Psoas muscle (tissue), 8 donors: Measurements from ENCODE around the gene TAS2R1. TPM values are rescaled to one million over a fixed set of nuclear protein-coding genes. Genes with fewer than 3 reads are reported as not detected.

Experiments used
- ATAC-seq, 4 donors: fragments of 200-7000 bp; cut with Tn5 transposase; one replicate each; pipeline ENCODE4 v1.9.1; 2020; ENCODE audit warnings: moderate library complexity in 3 of 4, mild to moderate bottlenecking in 2 of 4
- DNase-seq, 2 donors: peaks; one replicate each; pipeline ENCODE4 v3.0.0-alpha.2; 2020
- H3K27ac ChIP-seq: fragments of 200-600 bp; one replicate; pipeline ENCODE4 v1.8.0; 2022
- H3K27me3 ChIP-seq, 3 donors: fragments of 200-600 bp in 1 of 3; one replicate each; pipeline versions ENCODE4 v1.6.1 to v1.8.0; 2013 to 2022; ENCODE audit warnings: low read length in 2 of 3, mild to moderate bottlenecking in 2 of 3, moderate library complexity in 1 of 3; ENCODE audit not compliant: insufficient read depth in 3 of 3
- H3K36me3 ChIP-seq, 2 donors: fragments of 200-600 bp in 1 of 2; one replicate each; pipeline versions ENCODE4 v1.6.1 to v1.8.0; 2013 to 2022; ENCODE audit warnings: low read depth in 1 of 2, mild to moderate bottlenecking in 1 of 2, moderate library complexity in 1 of 2; ENCODE audit not compliant: insufficient read depth in 1 of 2
- H3K4me1 ChIP-seq: fragments of 200-600 bp; one replicate; pipeline ENCODE4 v1.8.0; 2022
- H3K4me3 ChIP-seq: fragments of 200-600 bp; one replicate; pipeline ENCODE4 v1.8.0; 2022; ENCODE audit warnings: mild to moderate bottlenecking
- H3K9me3 ChIP-seq: fragments of 200-600 bp; one replicate; pipeline ENCODE4 v1.8.0; 2022
- WGBS, 3 donors: extraction: QIAGEN DNeasy Blood & Tissue Kit; methylation state at CpG; one replicate each; pipeline versions ENCODE4 v1.1.6 to v1.1.7; 2013; 5-methylcytosine and 5-hydroxymethylcytosine counted together
- intact Hi-C, 2 donors: fragments of 100-400 bp; cut with DNase I; formaldehyde crosslinking; loops; one replicate each; pipeline versions ENCODE4 v1.11.0 to v1.14.2; 2022
- polyA plus RNA-seq, 3 donors: library from polyadenylated mRNA; stranded (reverse); fragments of 200-250 nt; gene quantifications; one replicate each; pipeline ENCODE4 v1.2.3, GENCODE V29; 2013
- total RNA-seq, 4 donors: library from RNA; stranded (reverse); fragmentation: NEBNext Ultra II Directional in 2 of 4; extraction: Animal tissue kit (Norgen Biotek cat#: 25700) in 2 of 4; gene quantifications; one replicate each; pipeline versions ENCODE4 v1.2.1 to v1.2.4, GENCODE V29; 2021 to 2023
- TF ChIP-seq, protein P1 (sequence below): fragments of 200-600 bp; IDR thresholded peaks from one replicate; pipeline ENCODE4 v1.8.0; 2022; ENCODE audit warnings: antibody characterized with exemption
- donor health status: healthy with polysubstance abuse.
- donor health status: DM: no; HTN: no; CAD: no; lungs with moderate emphysema.
- donor health status: Bipolar disorder and iron deficiency.
- donor health status: healthy.
- donor health status: DM: yes; HTN: yes; CAD: no.
- donor health status: DM: no; HTN: no; CAD: no.
- donor health status: DM: no; HTN: no; CAD: no.
- donor health status: DM: yes; HTN: yes; CAD: no.

The TAS2R1 gene
- total and polyA plus RNA-seq, 7 donors: not detected

DNA sequence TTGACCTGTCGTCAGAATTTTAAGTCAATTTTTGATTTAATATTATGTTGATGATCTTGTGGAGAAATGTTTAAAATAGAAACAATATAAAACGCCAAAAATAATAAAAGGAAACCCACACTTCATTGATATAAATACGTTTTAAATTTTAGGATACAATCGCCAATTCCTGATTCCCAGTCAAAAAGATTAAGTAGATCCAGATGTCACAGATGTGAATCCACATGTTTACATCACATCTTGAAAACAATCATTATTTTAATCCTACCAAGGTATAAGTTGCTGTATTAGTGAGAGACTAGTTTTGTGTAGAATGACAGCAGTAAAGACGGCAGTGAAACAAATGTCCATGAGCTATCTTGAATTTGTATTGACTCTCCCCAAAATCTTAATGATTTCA lies 4.9 kb downstream of the TAS2R1 start:
- 82 to 87% (median 83%) methylated on average over 5 of the region's 5 CpGs for WGBS, 3 donors
- H3K36me3 ChIP-seq: no peaks in the 10 kb centered on the region
- TF ChIP-seq, protein P1, sequence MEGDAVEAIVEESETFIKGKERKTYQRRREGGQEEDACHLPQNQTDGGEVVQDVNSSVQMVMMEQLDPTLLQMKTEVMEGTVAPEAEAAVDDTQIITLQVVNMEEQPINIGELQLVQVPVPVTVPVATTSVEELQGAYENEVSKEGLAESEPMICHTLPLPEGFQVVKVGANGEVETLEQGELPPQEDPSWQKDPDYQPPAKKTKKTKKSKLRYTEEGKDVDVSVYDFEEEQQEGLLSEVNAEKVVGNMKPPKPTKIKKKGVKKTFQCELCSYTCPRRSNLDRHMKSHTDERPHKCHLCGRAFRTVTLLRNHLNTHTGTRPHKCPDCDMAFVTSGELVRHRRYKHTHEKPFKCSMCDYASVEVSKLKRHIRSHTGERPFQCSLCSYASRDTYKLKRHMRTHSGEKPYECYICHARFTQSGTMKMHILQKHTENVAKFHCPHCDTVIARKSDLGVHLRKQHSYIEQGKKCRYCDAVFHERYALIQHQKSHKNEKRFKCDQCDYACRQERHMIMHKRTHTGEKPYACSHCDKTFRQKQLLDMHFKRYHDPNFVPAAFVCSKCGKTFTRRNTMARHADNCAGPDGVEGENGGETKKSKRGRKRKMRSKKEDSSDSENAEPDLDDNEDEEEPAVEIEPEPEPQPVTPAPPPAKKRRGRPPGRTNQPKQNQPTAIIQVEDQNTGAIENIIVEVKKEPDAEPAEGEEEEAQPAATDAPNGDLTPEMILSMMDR: no peak
- no peak overlapping the region for H3K4me3 ChIP-seq
- no peaks in the 10 kb centered on the region for H3K4me1 ChIP-seq
- no peak for ATAC-seq
- intact Hi-C loops: no loop called here
- H3K9me3 ChIP-seq: no peaks in the 10 kb centered on the region
- DNase-seq: no peak
- no peaks in the 10 kb centered on the region for H3K27me3 ChIP-seq
- H3K27ac ChIP-seq: no peak overlapping the region

DNA sequence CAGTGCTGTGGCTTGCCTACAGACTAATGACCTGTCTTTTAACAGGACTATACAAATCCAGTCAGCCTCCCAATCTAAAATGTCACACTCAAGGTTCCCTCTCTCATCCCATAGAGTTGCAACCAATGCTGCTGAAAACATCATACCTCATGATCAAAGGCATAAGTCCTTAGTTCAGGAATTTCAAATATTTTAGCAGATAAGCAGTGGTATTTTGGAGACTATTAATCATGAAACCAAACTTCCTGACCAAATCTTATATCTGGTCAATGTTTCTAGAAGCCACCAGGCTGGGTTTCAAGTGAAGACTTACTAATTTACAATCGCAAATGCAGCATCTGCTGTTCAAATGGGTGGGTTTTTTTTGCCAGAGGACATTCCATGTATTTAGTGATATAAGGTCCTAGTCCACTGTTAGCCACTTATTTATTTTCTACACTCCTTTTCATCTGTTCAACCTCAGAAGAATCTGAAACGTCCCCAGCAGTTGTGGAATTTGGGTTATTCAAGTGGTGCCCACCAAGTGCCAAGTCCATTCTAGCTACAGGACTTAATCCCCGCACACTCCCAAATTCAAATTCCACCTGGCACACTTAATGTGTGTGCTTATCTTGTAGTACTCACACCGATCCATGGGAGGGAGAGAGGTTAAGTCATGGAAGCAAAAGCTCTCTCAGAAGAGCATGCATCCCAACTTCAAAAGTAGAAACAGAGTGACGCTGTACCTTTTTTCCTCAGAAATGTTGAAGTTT lies 5.8 kb downstream of the TAS2R1 start:
- intact Hi-C loops: no loop called here
- no peak for ATAC-seq
- no peaks in the 10 kb centered on the region for H3K9me3 ChIP-seq
- WGBS, 3 donors: 56 to 64% (median 60%) methylated on average over 5 of the region's 5 CpGs
- no peak overlapping the region for H3K27ac ChIP-seq
- TF ChIP-seq, protein P1: no peak
- no peak for DNase-seq
- H3K27me3 ChIP-seq: no peaks in the 10 kb centered on the region
- H3K4me1 ChIP-seq: no peaks in the 10 kb centered on the region
- H3K4me3 ChIP-seq: no peak overlapping the region
- H3K36me3 ChIP-seq: no peaks in the 10 kb centered on the region

DNA sequence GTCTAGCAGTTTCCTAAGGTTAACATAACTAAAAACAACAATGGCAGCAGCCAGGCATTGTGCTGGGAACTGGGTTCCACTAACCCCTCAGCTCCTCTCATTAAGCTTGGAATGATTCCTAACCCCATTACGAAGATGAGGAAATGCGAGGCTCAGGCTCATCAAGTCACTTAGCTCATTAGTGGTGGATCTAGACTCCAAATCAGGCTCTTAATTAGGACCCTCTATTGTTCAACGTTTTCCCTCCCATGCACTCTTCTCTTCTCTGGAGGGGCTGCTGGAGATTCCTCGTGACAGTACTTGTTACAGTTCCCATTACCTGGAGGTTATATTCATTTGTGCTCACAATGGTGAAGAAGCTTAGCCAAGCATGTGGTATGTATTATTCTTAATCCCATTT lies 6.5 kb downstream of the TAS2R1 start:
- no peaks in the 10 kb centered on the region for H3K36me3 ChIP-seq
- H3K27me3 ChIP-seq: no peaks in the 10 kb centered on the region
- intact Hi-C loops: no loop called here
- no peak overlapping the region for H3K4me3 ChIP-seq
- TF ChIP-seq, protein P1: no peak
- DNase-seq: no peak
- WGBS, 3 donors: 85 to 90% (median 88%) methylated on average over 4 of the region's 4 CpGs
- H3K27ac ChIP-seq: no peak overlapping the region
- no peak for ATAC-seq
- H3K9me3 ChIP-seq: no peaks in the 10 kb centered on the region
- H3K4me1 ChIP-seq: no peaks in the 10 kb centered on the region

DNA sequence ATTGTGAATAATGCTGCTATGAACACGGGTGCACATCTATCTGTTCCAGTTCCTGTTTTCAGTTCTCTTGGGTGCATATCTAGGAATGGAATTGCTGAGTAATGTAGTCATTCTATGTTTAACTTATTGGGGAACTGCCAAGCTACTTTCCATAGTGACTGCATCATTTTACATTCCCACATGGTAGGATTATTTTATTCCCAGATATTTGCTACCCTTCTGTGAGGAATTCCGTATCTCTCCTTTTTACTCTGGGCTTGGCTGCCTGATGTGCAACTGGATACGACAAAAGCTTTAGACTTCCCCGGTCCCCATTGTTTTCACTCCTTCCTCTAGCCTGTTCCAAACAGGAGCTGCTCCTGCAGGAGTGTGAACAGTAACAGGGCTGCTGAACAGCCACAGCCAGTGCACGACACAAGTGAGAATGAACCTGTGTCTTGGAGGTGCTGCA lies 7.2 kb downstream of the TAS2R1 start:
- ATAC-seq (no peak), DNase-seq (no peak)
- Histone ChIP-seq H3K27me3 (no peaks in the 10 kb centered on the region), H3K4me3 (no peak overlapping the region), H3K4me1 (no peaks in the 10 kb centered on the region), H3K36me3 (no peaks in the 10 kb centered on the region), H3K27ac (no peak overlapping the region), H3K9me3 (no peaks in the 10 kb centered on the region)
- WGBS, 3 donors: 28 to 36% (median 35%) methylated on average over 5 of the region's 5 CpGs
- TF ChIP-seq, protein P1: no peak
- intact Hi-C loops: no loop called here
